ENCODE measurements around the gene KLF16.

- TF ChIP-seq ZC3H10 (CRISPR knock-in tag; IDR thresholded peaks at IDR 0.05) (no peak), GLIS3 (CRISPR knock-in tag; IDR thresholded peaks at IDR 0.05) (no peak), ZFP3 (CRISPR knock-in tag; IDR thresholded peaks at IDR 0.05) (no peak), TOX (CRISPR knock-in tag; IDR thresholded peaks at IDR 0.05; ENCODE audit: borderline replicate concordance) (no peak), PPARA (CRISPR knock-in tag; IDR thresholded peaks at IDR 0.05; ENCODE audit: borderline replicate concordance) (no peak), CREB5 (CRISPR knock-in tag; IDR thresholded peaks at IDR 0.05; ENCODE audit: low read depth) (no peak), OSR1 (CRISPR knock-in tag; IDR thresholded peaks at IDR 0.05) (no peak), ARNTL (CRISPR knock-in tag; IDR thresholded peaks at IDR 0.05; ENCODE audit: borderline replicate concordance, low read depth) (no peak), ZNF8 (CRISPR knock-in tag; IDR thresholded peaks at IDR 0.05) (no peak), ZNF565 (CRISPR knock-in tag; conservative IDR thresholded peaks at IDR 0.05; ENCODE audit: low read depth) (no peak), RARB (CRISPR knock-in tag; IDR thresholded peaks at IDR 0.05) (no peak), PATZ1 (CRISPR knock-in tag; IDR thresholded peaks at IDR 0.05; ENCODE audit: borderline replicate concordance) (no peak), ZNF70 (CRISPR knock-in tag; IDR thresholded peaks at IDR 0.05) (no peak)
Observed at GRCh38 chr19:1908364-1908678, 44.9 kb upstream of the KLF16 start.
